ENCODE measurements around the gene LAMA2. TPM values are rescaled to one million over a fixed set of nuclear protein-coding genes. Genes with fewer than 3 reads are reported as not detected.

The LAMA2 gene
- total RNA-seq, 1 experiment from 2014 or later: 4.2 TPM

- no peak overlapping the region for H3K27ac Mint-ChIP-seq
- Histone ChIP-seq H3K14ac (ENCODE audit: insufficient read depth, low read length) (no peak overlapping the region), H3K9me3 (ENCODE audit: control insufficient read depth, low read depth, low read length) (no peaks in the 10 kb centered on the region), H3K4ac (ENCODE audit: low read depth, low read length) (no peak overlapping the region), H3K9ac (ENCODE audit: extremely low read depth, insufficient read length, low read length) (no peak overlapping the region), H3K18ac (ENCODE audit: insufficient read length, low read depth, low read length) (no peak overlapping the region), H2AFZ (ENCODE audit: low read length) (no peak overlapping the region), H2BK120ac (ENCODE audit: low read depth, low read length, poor library complexity, severe bottlenecking) (no peak overlapping the region), H4K20me1 (ENCODE audit: control insufficient read depth, insufficient read depth, insufficient read length) (no peaks in the 10 kb centered on the region), H3K79me1 (ENCODE audit: insufficient read depth, low read depth, low read length, poor library complexity, severe bottlenecking) (no peaks in the 10 kb centered on the region), H2BK20ac (ENCODE audit: low read depth, low read length, poor library complexity, severe bottlenecking) (no peak overlapping the region), H3K27ac (ENCODE audit: insufficient read length, low read depth, low read length) (no peak overlapping the region), H2AK5ac (ENCODE audit: insufficient read length, low read length) (no peak overlapping the region), H4K5ac (ENCODE audit: insufficient read length, low read depth, low read length) (no peak overlapping the region), H2BK5ac (ENCODE audit: insufficient read length, low read length) (no peak overlapping the region), H3K4me1 (ENCODE audit: insufficient read depth, low read length) (no peaks in the 10 kb centered on the region), H4K8ac (replicated peaks; ENCODE audit: insufficient read length, low read depth, low read length) (no peak overlapping the region), H3K23me2 (ENCODE audit: insufficient read length, low read depth, low read length, poor library complexity, severe bottlenecking) (no peaks in the 10 kb centered on the region), H3K4me2 (ENCODE audit: insufficient read depth, insufficient read length, low read length) (no peak overlapping the region), H3K23ac (ENCODE audit: insufficient read length, low read depth, low read length) (no peak overlapping the region), H3K79me2 (ENCODE audit: insufficient read depth, low read length) (no peaks in the 10 kb centered on the region), H3K27me3 (ENCODE audit: insufficient read depth, low read length) (no peaks in the 10 kb centered on the region), H2BK15ac (ENCODE audit: low read depth, low read length) (no peak overlapping the region), H4K91ac (ENCODE audit: insufficient read length, low read depth, low read length) (no peak overlapping the region), H3T11ph (ENCODE audit: low read length) (no peak overlapping the region), H3K56ac (ENCODE audit: insufficient read length, low read depth, low read length) (no peak overlapping the region), H2BK12ac (ENCODE audit: insufficient read length, low read depth, low read length) (no peak overlapping the region)
- H3K4me1 Mint-ChIP-seq: no peaks in the 10 kb centered on the region
- no peak overlapping the region for H3K4me3 Mint-ChIP-seq
- no peaks in the 10 kb centered on the region for H3K36me3 Mint-ChIP-seq (ENCODE audit: insufficient read depth in 1 of 3, low read depth in 3 of 3)
- no peak for DNase-seq
- TF ChIP-seq, protein P1, sequence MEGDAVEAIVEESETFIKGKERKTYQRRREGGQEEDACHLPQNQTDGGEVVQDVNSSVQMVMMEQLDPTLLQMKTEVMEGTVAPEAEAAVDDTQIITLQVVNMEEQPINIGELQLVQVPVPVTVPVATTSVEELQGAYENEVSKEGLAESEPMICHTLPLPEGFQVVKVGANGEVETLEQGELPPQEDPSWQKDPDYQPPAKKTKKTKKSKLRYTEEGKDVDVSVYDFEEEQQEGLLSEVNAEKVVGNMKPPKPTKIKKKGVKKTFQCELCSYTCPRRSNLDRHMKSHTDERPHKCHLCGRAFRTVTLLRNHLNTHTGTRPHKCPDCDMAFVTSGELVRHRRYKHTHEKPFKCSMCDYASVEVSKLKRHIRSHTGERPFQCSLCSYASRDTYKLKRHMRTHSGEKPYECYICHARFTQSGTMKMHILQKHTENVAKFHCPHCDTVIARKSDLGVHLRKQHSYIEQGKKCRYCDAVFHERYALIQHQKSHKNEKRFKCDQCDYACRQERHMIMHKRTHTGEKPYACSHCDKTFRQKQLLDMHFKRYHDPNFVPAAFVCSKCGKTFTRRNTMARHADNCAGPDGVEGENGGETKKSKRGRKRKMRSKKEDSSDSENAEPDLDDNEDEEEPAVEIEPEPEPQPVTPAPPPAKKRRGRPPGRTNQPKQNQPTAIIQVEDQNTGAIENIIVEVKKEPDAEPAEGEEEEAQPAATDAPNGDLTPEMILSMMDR (conservative IDR thresholded peaks at IDR 0.05): no peak
- no peaks in the 10 kb centered on the region; a peak in 1 of 5 replicates for H3K9me3 Mint-ChIP-seq
- WGBS (ENCODE audit: extremely low coverage, insufficient read length, low lambda C conversion rate): no CpG with 5 or more reads among the region's 2 CpGs
- no peaks in the 10 kb centered on the region for H3K27me3 Mint-ChIP-seq (ENCODE audit: low read depth)
Measured at GRCh38 chr6:129008591-129008990, 125.7 kb downstream of the LAMA2 start.
